NCI-H524 treated with DMSO at 0.1 percent for 48 hours (cell line): ENCODE results near the gene HNRNPAB.
A peak's percentile ranks its signal among the peaks of the same experiment; 100 is the strongest.

Experiments used
- DNase-seq: peaks from one replicate; lab custom pipeline; 2025; lab: John Stamatoyannopoulos, UW

The HNRNPAB gene

GRCh38 chr5:178204182-178204934 is at the start of gene HNRNPAB:
Gene HNRNPAB, plus strand, starts transcription at chr5:178204533. Its CDS starts 305 bp downstream, at chr5:178204838.
- DNase-seq = peak; percentile 46

DNA sequence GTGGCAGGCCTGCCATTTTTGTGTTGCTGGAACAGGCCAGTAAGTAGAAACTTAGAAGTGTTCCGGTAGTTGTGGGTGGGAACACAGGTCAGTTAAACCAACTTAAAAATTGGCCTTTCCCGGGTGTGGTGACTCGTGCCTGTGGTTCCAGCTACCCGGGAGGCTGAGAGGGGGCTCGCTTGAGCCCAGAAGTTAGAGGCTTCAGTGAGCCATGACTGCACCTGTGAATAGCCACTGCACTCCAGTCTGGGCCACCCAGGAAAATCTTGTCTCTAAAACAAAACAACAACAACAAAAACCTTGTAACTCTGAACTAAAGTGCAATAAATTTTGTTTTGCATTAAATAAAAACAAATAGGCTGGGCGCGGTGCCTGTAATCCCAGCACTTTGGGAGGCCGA is 49.3 kb upstream of the HNRNPAB start:
- DNase-seq = no peak

GRCh38 chr5:178160176-178160575 is 44.2 kb upstream of the HNRNPAB start:
- no peak for DNase-seq

DNA sequence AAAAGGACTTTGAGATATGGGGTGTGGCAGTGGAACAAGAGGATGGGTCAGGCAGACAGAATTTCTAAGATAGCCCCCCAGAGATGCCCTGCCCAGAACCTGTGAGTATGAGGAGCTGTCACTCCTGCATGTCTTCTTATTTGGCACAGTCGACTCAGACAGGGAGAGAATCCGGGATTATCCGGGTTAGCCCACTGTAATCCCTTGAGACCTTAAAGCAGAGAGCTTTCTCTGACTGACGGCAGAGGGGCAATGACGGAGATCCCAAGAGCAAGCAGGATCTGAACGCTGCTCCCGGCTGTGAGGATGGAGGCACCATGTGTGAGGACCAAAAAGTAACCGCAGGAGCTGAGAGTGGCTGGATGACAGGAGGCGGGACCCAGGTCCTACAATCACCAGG is 41.9 kb upstream of the HNRNPAB start:
- no peak for DNase-seq

DNA sequence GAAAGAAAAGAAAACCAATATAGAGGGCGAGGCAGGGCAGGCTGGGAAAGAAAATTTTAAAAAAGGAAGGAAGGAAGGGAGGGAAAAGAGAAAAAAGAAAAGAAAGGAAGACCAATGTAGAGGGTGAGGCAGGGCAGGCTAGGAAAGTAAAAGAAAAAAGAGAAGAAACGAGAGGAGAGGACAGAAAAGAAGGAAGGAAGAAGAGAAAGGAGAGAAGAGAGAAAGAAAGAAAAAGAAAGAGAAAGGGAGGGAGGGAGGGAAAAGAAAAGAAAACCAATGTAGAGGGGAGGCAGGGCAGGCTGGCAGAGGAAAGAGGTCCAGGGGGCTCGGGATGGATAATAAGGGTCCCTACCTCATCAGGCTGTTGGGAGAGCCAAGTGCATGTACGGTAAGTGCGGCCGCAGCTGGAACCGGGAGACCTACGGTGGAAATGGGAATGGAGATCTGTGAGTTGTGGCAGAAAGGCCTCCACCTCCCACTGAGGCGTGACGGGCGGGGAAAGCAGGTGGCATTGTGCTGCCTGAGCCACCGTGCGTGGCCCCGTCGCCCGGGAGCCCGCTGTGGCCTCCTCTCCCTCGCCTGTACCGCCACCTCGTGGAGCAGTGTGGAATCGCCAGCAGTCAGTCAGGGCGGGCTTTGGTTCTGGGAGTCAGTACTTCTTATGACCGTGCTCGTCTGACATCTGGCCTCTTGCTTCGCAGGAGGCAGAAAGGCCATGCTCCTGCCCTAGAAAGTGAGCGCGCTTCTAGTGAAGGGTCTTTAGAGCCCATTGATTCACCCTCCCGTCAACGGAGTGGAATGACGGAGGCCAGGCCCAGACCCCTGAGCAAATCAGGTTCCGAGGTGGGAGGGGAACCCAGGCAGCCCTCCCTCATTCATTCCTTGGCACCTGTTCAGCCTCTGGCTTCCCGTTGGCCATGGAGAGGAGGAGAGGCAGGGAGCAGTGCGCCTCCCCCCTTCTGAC is 40.3 kb upstream of the HNRNPAB start:
- peak; percentile 61 for DNase-seq

- DNase-seq = no peak
Measured at GRCh38 chr5:178165581-178165980, 38.8 kb upstream of the HNRNPAB start.

- no peak for DNase-seq
Measured at GRCh38 chr5:178170455-178170854, 33.9 kb upstream of the HNRNPAB start.

- no peak for DNase-seq
Measured at GRCh38 chr5:178174456-178174855, 29.9 kb upstream of the HNRNPAB start.

DNA sequence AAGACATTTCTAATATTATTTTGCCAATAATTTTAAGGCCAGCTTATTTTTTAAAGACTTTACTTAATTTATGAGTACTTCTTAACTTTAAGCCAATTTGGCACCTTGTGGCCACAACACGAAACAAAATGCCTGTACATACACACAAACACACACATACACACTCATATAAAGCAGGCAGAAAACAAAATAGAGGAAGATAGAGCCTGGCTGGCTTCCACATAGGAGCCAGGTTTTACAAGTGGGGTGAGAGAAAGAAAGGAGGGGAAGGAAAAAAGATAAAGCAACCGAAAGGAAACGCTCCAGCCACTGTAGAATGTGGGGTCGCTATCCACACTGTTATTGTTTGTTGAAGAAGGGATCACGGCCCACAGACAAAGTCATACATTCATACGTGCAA is 27.5 kb upstream of the HNRNPAB start:
- DNase-seq = no peak

GRCh38 chr5:178177569-178177968 is 26.8 kb upstream of the HNRNPAB start:
- no peak for DNase-seq

DNA sequence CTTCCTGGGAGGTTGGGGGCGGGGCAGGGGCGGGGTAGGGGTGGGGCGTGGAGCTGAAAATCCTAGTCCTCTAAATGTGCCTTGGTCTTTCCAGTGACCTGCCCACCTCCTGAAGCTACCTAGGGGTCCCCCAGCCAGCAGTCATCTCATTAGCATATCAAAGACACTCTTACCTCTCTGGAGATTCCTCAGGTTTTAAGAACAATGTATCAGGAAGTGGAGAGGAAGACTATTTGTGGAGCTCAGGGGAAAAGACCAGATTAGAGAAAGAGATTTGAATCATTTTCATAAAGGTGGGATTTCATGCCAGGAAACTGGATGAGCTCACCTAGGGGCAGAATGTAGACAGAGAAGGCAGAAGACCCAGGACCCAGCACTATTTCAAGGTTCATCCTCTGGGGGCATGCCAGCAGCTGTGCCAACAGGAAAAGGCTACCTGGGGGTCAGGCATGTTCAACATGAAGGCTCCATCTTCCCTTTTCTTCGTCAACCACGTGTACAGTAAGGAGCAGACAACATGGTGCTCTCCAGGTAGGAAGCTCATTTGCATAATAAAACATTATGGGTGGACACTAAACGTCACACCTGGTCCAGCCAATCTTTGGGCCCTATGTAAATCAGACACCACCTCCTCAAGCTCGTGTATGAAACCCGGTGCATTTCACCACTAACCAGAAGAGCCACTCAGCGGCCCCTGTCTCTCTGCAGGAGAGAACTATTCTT is 24.0 kb upstream of the HNRNPAB start:
- DNase-seq = no peak

GRCh38 chr5:178182158-178182876 is 22.0 kb upstream of the HNRNPAB start:
- no peak for DNase-seq

- no peak for DNase-seq
Measured at GRCh38 chr5:178186427-178186826, 17.9 kb upstream of the HNRNPAB start.

GRCh38 chr5:178187014-178187413 is 17.3 kb upstream of the HNRNPAB start, which contains the start of gene GMCL2:
Gene GMCL2, minus strand, starts transcription at chr5:178187371. Its CDS starts 72 bp downstream, at chr5:178187299.
- no peak for DNase-seq

DNA sequence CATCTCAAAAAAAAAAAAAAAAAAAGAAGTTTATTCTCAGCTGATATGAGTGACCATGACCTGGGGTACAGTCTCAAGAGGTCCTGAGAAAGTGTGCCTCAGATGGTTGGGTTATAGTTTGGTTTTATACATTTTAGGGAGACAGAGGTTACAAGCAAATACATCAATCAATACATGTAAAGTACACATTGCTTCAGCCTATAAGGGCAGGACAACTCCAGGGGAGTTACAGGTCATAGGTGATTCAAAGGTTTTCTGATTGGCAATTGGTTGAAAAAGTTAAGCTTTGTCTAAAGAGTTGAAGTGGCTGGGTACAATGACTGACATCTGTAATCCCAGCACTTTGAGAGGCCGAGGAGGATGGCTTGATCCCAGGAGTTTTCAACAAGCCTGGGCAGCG is 14.9 kb upstream of the HNRNPAB start:
- no peak for DNase-seq

DNA sequence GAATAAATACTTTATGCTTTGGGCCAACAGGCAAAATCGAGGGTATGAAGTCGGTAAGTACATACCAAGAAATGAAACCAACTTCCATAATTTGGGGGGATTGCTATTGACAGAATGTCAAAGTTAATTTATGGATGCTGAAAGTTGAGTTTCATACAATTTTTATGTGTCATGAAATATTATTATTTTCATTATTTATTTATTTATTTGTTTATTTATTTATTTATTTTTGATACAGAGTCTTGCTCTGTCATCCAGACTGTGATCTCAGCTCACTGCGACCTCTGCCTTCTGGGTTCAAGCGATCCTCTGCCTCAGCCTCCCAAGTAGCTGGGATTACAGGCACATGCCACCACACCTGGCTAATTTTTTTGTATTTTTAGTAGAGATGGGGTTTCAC is 12.7 kb upstream of the HNRNPAB start:
- DNase-seq = no peak

DNA sequence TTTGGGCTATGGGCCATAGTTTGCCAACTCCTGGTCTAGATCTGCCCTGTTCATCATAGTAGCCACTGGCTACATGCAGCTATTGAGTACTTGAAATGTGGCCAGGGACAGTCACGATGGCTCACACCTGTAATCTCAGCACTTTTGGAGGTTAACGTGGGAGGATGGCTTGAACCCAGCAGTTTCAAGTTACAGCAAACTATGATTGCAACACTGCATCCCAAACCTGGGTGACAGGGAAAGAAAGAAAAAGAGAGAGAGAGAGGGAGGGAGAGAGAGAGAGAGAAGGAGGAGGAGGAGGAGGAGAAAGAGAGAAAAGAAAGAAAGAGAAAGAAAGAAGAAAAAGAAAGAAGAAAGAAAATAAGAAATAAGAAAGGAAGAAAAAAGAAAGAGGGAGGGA is 12.1 kb upstream of the HNRNPAB start:
- DNase-seq = no peak

DNA sequence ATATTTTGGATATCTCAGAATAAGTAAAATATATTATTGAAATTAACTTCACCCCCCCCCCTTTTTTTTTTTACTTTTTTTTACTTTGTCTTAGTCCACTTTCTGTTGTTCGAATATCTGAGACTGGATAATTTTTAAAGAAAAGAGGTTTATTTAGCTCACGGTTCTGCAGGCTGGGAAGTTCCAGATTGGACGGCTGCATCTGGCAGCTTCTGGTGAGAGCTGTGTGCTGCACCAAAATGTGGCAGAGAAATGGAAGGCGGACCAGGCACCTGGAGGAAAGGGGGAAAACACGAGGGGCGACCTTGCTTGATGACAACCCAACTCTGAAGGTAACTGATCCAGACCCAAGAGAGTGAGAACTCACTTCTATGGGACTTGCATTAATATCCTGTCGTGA is 11.5 kb upstream of the HNRNPAB start:
- no peak for DNase-seq

- DNase-seq = no peak
Measured at GRCh38 chr5:178193251-178193809, 11.0 kb upstream of the HNRNPAB start.

GRCh38 chr5:178194026-178194425 is 10.3 kb upstream of the HNRNPAB start:
- no peak for DNase-seq

GRCh38 chr5:178196281-178196812 is 8.0 kb upstream of the HNRNPAB start:
- DNase-seq = no peak
